Fibroblast of lung (primary cell): ENCODE results near the gene PAX7.

Experiments used
- EZH2 ChIP-seq: IDR thresholded peaks from 2 replicates; pipeline ENCODE4 v1.5.1; 2012; ENCODE audit warnings: low read length, control low read depth, mild to moderate bottlenecking; ENCODE audit errors: missing control alignments
- TF ChIP-seq, protein P1 (sequence below), 2 donors: IDR thresholded peaks in 1 of 2; conservative IDR thresholded peaks in 1 of 2; 1 replicate in 1 of 2; 2 replicates in 1 of 2; pipeline ENCODE4 v1.5.1; 2011 to 2012; ENCODE audit warnings: low read length in 2 of 2, control low read depth in 1 of 2, inconsistent platforms in 1 of 2, low read depth in 1 of 2, mild to moderate bottlenecking in 1 of 2

GRCh38 chr1:18681423-18681835 lies 50.8 kb downstream of the PAX7 start:
- TF ChIP-seq, protein P1, sequence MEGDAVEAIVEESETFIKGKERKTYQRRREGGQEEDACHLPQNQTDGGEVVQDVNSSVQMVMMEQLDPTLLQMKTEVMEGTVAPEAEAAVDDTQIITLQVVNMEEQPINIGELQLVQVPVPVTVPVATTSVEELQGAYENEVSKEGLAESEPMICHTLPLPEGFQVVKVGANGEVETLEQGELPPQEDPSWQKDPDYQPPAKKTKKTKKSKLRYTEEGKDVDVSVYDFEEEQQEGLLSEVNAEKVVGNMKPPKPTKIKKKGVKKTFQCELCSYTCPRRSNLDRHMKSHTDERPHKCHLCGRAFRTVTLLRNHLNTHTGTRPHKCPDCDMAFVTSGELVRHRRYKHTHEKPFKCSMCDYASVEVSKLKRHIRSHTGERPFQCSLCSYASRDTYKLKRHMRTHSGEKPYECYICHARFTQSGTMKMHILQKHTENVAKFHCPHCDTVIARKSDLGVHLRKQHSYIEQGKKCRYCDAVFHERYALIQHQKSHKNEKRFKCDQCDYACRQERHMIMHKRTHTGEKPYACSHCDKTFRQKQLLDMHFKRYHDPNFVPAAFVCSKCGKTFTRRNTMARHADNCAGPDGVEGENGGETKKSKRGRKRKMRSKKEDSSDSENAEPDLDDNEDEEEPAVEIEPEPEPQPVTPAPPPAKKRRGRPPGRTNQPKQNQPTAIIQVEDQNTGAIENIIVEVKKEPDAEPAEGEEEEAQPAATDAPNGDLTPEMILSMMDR (conservative IDR thresholded peaks at IDR 0.05 in 1 of 2, IDR thresholded peaks at IDR 0.05 in 1 of 2; ENCODE audit: low read depth in 1 of 2, low read length in 2 of 2): peak in 1 of 2 donors; percentile 34
- TF ChIP-seq EZH2: no peak
